NCI-H187 treated with DMSO at 0.1 percent for 48 hours (cell line): ENCODE data around the gene KCNIP3.
"Not testable (repeated sequence)": the region's sequence is repeated elsewhere in the genome, so short reads cannot be mapped to it uniquely, and the experiment has no call there.

Experiments
- DNase-seq: peaks from one replicate; lab custom pipeline; 2025; lab: John Stamatoyannopoulos, UW

Gene KCNIP3

DNA sequence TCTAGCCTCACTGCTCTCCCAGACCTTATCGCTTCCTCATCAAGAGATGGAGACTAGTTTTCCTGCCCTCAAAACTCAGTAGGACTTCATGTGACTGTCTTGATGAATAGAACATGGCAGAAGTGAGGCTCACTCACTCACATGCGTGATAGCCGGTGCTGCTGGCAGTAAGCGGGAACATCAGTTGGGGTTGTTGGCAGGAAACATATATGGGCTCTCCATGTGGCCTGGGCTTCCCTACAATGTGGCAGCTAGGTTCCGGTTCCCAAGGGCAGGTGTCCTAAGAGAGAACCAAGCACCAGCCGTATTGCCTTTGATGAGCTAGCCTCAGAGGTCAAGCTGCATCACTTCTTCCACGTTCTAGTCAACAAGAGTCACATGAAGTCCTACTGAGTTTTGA, 90.2 kb downstream of the KCNIP3 start:
- DNase-seq: no peak

DNA sequence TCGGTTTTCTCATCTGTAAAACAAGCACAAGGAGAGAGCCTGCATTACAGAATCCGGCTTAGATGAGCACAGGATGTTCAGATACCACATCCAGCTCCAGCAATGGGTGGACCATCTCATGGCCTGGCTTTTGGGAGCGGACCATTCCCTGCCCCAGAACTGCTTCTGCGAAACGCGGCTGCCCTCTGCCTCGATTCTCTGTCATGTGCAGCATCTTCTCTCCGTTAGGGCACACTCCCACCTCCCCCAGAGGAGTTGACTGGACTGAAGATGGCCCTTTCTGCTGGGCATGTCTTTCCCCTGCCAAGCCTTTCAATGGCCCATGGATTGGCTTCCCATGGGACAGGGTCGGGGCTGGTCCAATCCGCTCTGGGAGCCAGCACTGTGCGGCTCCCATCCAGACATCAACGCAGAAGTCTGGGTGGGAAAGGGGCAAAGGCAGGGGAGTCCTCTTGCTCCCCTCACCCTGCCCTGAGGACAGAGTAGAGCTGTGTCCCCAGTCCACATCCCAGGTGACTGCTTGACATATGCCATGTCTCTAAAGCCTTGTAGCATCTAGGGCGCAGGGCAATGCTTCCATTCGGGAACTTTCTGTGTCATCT, 91.0 kb downstream of the KCNIP3 start:
- DNase-seq: no peak

GRCh38 chr2:95388856-95389244, 91.7 kb downstream of the KCNIP3 start:
- no peak for DNase-seq

GRCh38 chr2:95389245-95390119, 92.3 kb downstream of the KCNIP3 start:
- no peak for DNase-seq

GRCh38 chr2:95390272-95390880, 93.2 kb downstream of the KCNIP3 start:
- no peak for DNase-seq

- no peak for DNase-seq
Observed at GRCh38 chr2:95390881-95391321, 93.8 kb downstream of the KCNIP3 start.

GRCh38 chr2:95391641-95392310, 94.6 kb downstream of the KCNIP3 start:
- DNase-seq: no peak

GRCh38 chr2:95392320-95392719, 95.2 kb downstream of the KCNIP3 start:
- no peak for DNase-seq

DNA sequence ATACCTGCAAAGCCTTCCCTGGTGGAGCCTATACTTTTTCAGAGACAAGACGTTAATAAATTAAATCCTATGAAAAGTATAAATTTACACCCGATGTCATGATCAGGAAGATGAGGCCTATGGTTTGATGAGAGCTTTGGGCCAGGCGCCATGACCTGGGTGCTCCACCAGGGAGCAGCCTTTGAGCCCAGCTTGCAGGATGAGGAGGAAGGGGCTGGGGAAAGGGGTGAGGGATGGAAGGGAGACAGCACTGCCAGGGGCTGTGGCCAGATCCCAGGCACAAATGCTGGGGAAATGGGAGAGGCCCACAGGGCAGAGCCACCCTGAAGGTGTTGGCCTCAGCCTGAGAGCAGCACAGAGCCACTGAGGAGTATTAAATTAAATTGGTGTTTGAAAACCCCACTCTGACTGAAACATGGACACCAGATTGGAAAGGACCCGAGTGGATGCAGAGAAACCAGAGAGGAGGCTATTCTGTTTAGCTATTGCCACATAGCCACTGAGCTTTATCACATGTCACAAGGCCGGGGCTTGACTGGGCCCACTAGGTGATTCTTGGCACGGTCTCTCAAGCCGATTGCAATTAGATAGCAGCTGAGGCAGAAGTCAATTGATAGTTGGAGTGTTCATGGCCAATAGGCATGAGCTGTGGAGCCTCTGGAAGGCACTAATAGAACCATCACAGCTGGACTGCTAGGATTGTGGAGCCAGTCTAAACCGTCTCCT, 95.7 kb downstream of the KCNIP3 start:
- DNase-seq: no peak

GRCh38 chr2:95393901-95394300, 96.8 kb downstream of the KCNIP3 start:
- no peak for DNase-seq

DNA sequence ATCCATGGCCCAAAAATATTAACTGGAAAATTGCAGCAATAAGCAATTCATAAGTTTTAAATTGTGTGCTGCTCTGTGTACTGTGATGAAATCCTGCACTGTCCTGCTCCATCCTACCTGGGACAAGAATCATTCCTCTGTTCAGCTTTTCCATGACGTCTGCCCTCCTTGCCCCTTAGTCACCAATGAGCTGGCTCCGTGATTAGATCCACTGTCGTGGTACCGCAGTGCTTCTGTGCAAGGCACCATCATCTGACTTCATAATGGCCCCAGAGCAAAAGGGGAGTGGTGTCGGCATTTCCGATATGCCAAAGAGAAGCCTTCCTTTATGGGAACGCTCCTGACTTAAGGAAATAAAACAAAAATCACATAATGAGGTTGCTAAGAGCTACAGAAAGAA, 101.9 kb downstream of the KCNIP3 start:
- DNase-seq: no peak

- DNase-seq: no peak
Observed at GRCh38 chr2:95401480-95401879, 104.3 kb downstream of the KCNIP3 start.

GRCh38 chr2:95402004-95402369, 104.8 kb downstream of the KCNIP3 start:
- not testable (repeated sequence) for DNase-seq

DNA sequence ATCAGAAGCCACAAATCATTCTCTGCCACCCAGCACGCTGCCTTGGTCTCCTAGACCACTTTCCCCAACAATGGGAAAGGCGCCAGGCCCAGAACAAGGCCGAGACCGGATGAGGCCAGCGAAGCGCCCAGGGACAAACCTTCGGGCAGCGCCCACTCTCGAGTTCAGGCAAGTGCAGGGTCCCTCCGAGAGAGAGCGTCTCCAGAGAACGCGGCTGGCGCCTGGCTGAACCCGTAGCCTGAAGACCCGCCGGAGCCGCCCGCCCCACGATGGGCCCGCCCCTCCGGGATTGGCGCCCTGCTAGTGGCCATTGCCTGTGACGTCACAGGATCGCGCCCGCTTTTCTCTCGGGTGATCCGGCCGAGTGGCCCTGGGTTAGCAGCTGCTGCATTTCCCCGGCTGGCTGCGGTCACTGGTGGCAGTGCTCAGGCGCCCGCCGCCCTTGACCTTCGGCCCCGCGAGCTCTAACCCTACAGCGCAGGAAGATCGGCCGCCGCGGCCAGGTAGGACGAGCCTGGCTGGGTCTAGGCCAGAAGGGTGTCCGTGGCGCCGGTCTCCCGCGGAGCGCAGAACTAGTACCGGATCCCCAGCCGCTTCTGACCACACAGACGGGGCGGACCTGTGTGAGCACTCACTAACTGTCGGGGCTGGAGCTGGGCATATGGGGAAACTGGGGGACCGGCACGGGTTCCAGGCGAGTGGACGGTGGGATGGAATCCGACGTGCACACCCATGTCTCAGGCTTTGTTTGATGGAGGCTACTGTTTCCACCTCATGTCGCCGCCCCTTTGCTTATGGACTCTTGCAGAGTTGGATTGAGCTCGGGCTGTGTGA, 105.4 kb downstream of the KCNIP3 start, which contains the start of gene FAHD2A:
FAHD2A (plus strand) TSS at position 339 of the 834 bp plus-strand sequence. CDS start 2,851 bp downstream, outside the sequence.
- DNase-seq: peak; percentile 53

GRCh38 chr2:95403204-95403721, 106.1 kb downstream of the KCNIP3 start:
- not testable (repeated sequence) for DNase-seq

DNA sequence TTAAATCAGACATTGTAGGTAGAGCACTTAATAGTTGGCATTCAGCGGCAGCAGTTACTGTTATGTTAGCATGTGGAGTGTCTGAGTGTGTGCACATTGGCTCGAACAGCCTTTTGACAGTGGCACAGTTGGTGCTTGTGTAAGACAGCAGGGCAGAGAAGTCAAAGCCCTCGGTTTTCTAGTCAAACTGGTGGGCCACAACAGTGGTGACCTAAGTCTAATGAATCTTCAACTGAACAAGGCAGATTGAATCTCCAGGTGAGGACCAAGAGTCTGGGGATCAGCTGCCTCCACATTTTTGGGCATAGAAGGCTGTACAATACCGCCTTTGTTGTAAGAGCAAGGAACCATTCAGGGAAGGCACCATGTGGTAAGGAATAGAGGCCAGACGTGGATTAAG, 106.7 kb downstream of the KCNIP3 start:
- DNase-seq: not testable (repeated sequence)

DNA sequence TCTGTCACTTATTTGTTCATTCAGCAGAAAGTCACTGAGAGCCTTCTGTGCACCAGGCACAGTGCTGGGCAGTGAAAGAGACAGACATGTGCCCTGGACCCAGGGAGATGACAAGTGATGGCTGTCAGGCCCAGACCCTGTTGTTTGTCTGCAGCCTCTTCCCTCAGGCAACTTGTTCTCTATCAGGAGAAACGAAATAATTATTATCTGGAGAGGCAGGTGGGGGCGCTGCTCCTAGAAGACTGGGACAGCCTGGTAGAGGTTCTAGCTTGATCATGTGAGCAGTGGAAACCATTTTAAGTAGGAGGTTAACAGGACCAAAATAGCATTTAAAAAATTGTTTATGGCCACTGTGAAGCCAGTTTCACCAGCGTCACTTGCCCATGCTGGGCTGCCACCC, 107.5 kb downstream of the KCNIP3 start:
- DNase-seq: not testable (repeated sequence)

GRCh38 chr2:95411239-95411638, 114.1 kb downstream of the KCNIP3 start:
- not testable (repeated sequence) for DNase-seq

- DNase-seq: not testable (repeated sequence)
Observed at GRCh38 chr2:95414015-95414594, 117.0 kb downstream of the KCNIP3 start.

DNA sequence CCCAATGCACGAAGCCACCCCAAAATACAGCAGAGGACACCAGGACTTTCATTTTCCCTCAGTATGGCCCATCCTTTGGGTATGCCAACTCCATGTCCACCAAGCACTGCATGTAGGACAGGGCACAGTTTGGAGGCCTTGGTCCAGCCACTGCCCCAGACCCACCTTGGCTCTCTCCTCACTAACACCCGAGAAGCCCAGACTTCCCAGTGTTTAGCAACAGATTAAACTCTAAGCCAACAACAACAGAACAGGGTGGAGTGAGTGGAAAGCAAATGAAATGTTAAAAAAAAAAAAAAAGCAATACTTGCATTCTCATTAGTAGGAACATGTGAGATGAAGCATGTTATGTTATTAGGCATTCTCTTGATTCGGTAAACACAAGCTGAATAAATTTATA, 118.0 kb downstream of the KCNIP3 start:
- DNase-seq: not testable (repeated sequence)
